PC-9 (cell line): ENCODE results near the gene HDHD5. TPM values are rescaled to one million over a fixed set of nuclear protein-coding genes. Genes with fewer than 3 reads are reported as not detected.

Experiments
- BruUV-seq: library from RNA; stranded (reverse); fragments of 400-500 nt; replicated peaks from 2 replicates; lab custom pipeline; 2021; lab: Mats Ljungman, UMichigan
- CTCF ChIA-PET: fragments of 300-600 bp; sonication (Branson Sonifier 250); formaldehyde crosslinking; loops from one replicate; lab custom pipeline; 2022; ENCODE audit warnings: antibody characterized with exemption; lab: Charles Lee
- POLR2A ChIA-PET: fragments of 300-600 bp; sonication (Branson Sonifier 250); formaldehyde crosslinking; loops from one replicate; lab custom pipeline; 2022; ENCODE audit warnings: antibody characterized with exemption; ENCODE audit not compliant: unreplicated experiment; lab: Charles Lee
- DNase-seq, 2 experiments: peaks; one replicate each; pipeline versions ENCODE4 v3.0.0 to v3.0.0-alpha.2; 2015 to 2022; ENCODE audit warnings: mixed read lengths in 1 of 2
- H2AFZ ChIP-seq: fragments of 200-600 bp; sonication (generic); 2 replicates; pipeline ENCODE4 v1.8.1; 2017; ENCODE audit warnings: antibody characterized with exemption
- H3F3A ChIP-seq: fragments of 200-600 bp; sonication (generic); 2 replicates; pipeline ENCODE4 v1.8.1; 2017; ENCODE audit warnings: antibody characterized with exemption, mild to moderate bottlenecking, low read depth; ENCODE audit not compliant: insufficient read depth
- H3K27ac ChIP-seq: fragments of 200-600 bp; sonication (generic); 2 replicates; pipeline ENCODE4 v1.6.1; 2016; ENCODE audit warnings: mixed run types
- H3K27me3 ChIP-seq: fragments of 200-600 bp; sonication (generic); 2 replicates; pipeline ENCODE4 v1.6.1; 2016; ENCODE audit warnings: low read depth, mixed run types; ENCODE audit not compliant: insufficient read depth
- H3K36me3 ChIP-seq: fragments of 200-600 bp; sonication (generic); 2 replicates; pipeline ENCODE4 v1.6.1; 2016; ENCODE audit warnings: low read depth, mixed run types
- H3K4me1 ChIP-seq: fragments of 200-600 bp; sonication (generic); replicated peaks from 2 replicates; pipeline ENCODE4 v1.6.1; 2016; ENCODE audit warnings: mixed run types; ENCODE audit not compliant: insufficient read depth
- H3K4me2 ChIP-seq: fragments of 200-600 bp; sonication (generic); 2 replicates; pipeline ENCODE4 v1.6.1; 2017; ENCODE audit warnings: mixed run types
- H3K4me3 ChIP-seq: fragments of 200-600 bp; sonication (generic); 2 replicates; pipeline ENCODE4 v1.6.1; 2016; ENCODE audit warnings: mixed run types
- H3K79me2 ChIP-seq: fragments of 200-600 bp; sonication (generic); 2 replicates; pipeline ENCODE4 v1.6.1; 2017; ENCODE audit warnings: low read depth, mixed run types
- H3K9me2 ChIP-seq: fragments of 200-600 bp; sonication (generic); 2 replicates; pipeline ENCODE4 v1.8.1; 2017; ENCODE audit warnings: mild to moderate bottlenecking; ENCODE audit not compliant: insufficient read depth
- H3K9me3 ChIP-seq: fragments of 200-600 bp; sonication (generic); 2 replicates; pipeline ENCODE4 v1.8.1; 2016; ENCODE audit warnings: low read depth; ENCODE audit not compliant: insufficient read depth
- H4K20me1 ChIP-seq: fragments of 200-600 bp; sonication (generic); 2 replicates; pipeline ENCODE4 v1.8.1; 2017; ENCODE audit not compliant: insufficient read depth
- EZH2 ChIP-seq: fragments of 200-600 bp; sonication (generic); IDR thresholded peaks from 2 replicates; pipeline ENCODE4 v1.8.0; 2017; ENCODE audit warnings: antibody characterized with exemption, low read depth
- intact Hi-C: fragments of 100-400 bp; cut with micrococcal nuclease; formaldehyde crosslinking; loops from one replicate; pipeline ENCODE4 v1.10.0; 2022; ENCODE audit not compliant: unreplicated experiment
- total RNA-seq: library from RNA; stranded (reverse); gene quantifications from 2 replicates; pipeline ENCODE4 v1.2.3, GENCODE V29; 2021
- TF ChIP-seq, protein P1 (sequence below): fragments of 200-600 bp; sonication (generic); conservative IDR thresholded peaks from 2 replicates; pipeline ENCODE4 v1.6.1; 2017; ENCODE audit warnings: mixed run types, antibody characterized with exemption, mild to moderate bottlenecking, moderate library complexity

Gene HDHD5
- total RNA-seq, 1 experiment from 2014 or later = 26.5 TPM

DNA sequence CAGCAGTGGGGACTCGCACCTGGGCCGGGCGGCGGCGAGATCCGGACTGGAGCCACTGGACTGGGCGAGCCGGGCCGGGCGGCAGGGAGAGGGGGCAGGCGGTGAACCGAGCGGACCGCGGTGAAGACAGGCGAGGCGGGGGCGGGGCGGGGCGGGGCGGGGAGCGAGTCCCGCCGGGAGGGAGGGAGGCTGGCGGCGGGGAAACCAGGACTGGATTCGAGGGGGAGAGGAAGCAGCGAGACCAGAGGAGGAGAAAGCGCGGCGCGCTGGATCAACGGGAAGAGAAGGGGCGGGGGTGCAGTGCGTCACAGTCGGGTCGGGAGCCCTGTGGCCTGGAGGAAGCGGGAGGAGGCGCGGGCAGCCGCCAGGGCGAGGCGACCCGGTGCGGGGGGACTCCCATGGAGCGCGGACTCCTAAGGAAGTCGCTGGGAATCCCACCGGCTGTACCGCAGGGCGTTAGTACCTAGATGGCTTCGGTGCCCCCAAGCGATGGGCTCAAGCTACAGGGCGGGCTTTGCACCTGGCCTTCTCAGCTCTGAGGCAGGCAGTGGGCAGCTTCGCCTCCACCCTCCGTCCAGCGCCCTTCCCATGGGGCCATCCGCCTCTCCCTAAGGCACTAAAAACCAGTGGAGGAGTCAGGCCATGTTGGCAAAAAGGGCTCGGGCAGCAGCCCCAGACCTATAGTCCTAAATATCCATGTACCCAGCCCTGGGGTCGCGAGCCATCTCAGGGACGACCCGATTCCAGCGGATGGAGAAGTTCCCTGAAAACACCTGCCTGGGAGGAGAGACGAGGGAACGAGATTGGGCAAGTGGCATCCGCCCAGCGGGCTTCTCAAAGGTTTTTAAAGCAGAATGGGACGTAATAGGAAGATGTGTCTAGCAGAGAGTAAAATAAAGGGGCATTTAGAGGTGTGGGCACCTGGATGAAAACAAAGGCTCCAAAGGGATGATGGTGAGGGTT, 37.6 kb downstream of the HDHD5 start, which contains the start of gene TMEM121B:
TMEM121B (minus strand) TSS at position 128 of the 963 bp plus-strand sequence. CDS start 233 bp downstream, outside the sequence.
- no peak within 1 kb of the TSS for H2AFZ ChIP-seq
- no peaks in the 10 kb centered on the region for H3K36me3 ChIP-seq
- H3K79me2 ChIP-seq = no peaks in the 10 kb centered on the region
- H3K27ac ChIP-seq = no peak within 1 kb of the TSS
- H3K4me3 ChIP-seq = no peak within 1 kb of the TSS
- no peak for DNase-seq
- no peak within 1 kb of the TSS for H3K4me2 ChIP-seq
- POLR2A ChIA-PET = no interaction called here
- H4K20me1 ChIP-seq = no peaks in the 10 kb centered on the region
- no TSS peak for BruUV-seq
- no peak for TF ChIP-seq EZH2
- TF ChIP-seq, protein P1, sequence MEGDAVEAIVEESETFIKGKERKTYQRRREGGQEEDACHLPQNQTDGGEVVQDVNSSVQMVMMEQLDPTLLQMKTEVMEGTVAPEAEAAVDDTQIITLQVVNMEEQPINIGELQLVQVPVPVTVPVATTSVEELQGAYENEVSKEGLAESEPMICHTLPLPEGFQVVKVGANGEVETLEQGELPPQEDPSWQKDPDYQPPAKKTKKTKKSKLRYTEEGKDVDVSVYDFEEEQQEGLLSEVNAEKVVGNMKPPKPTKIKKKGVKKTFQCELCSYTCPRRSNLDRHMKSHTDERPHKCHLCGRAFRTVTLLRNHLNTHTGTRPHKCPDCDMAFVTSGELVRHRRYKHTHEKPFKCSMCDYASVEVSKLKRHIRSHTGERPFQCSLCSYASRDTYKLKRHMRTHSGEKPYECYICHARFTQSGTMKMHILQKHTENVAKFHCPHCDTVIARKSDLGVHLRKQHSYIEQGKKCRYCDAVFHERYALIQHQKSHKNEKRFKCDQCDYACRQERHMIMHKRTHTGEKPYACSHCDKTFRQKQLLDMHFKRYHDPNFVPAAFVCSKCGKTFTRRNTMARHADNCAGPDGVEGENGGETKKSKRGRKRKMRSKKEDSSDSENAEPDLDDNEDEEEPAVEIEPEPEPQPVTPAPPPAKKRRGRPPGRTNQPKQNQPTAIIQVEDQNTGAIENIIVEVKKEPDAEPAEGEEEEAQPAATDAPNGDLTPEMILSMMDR = no peak
- intact Hi-C loops = no loop called here
- H3K4me1 ChIP-seq = no peaks in the 10 kb centered on the region
- no peaks in the 10 kb centered on the region for H3F3A ChIP-seq
- H3K27me3 ChIP-seq = no peaks in the 10 kb centered on the region
- no peaks in the 10 kb centered on the region for H3K9me2 ChIP-seq
- H3K9me3 ChIP-seq = no peaks in the 10 kb centered on the region
- CTCF ChIA-PET = no interaction called here

GRCh38 chr22:17120711-17121232, 38.3 kb downstream of the HDHD5 start:
- Histone ChIP-seq H3K9me3 (no peaks in the 10 kb centered on the region), H3K27me3 (no peaks in the 10 kb centered on the region), H3K27ac (no peak overlapping the region), H3K9me2 (no peaks in the 10 kb centered on the region), H3K4me1 (no peaks in the 10 kb centered on the region), H2AFZ (no peak overlapping the region), H3K4me2 (no peak overlapping the region), H3K36me3 (no peaks in the 10 kb centered on the region), H3K79me2 (no peaks in the 10 kb centered on the region), H3K4me3 (no peak overlapping the region), H4K20me1 (no peaks in the 10 kb centered on the region), H3F3A (no peaks in the 10 kb centered on the region)
- BruUV-seq = no TSS peak
- POLR2A ChIA-PET = no interaction called here
- intact Hi-C loops = no loop called here
- CTCF ChIA-PET = no interaction called here
- TF ChIP-seq, protein P1 = no peak
- no peak for TF ChIP-seq EZH2
- DNase-seq = no peak

DNA sequence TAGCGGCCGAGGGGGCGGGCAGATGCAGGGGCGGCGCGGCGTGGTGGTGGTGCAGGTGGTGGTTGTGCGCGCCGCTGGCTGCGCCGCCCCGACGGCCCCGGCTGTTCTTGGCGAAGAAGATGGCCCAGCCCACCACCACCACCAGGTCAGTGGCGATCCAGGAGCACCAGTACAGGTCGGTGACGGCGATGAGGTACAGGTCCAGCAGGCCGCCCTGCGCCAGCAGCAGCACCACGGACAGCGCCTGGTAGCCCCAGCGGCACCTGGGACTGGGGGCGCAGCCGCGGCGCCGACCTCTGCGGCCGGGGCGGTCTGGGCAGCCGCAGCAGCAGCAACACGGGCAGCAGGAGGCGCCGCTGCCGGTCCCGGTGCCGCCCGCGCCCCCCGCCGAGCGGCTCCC, 38.8 kb downstream of the HDHD5 start:
- intact Hi-C loops = no loop called here
- Histone ChIP-seq H3K9me2 (no peaks in the 10 kb centered on the region), H3K4me2 (no peak overlapping the region), H4K20me1 (no peaks in the 10 kb centered on the region), H3K27me3 (no peaks in the 10 kb centered on the region), H3K79me2 (no peaks in the 10 kb centered on the region), H3K27ac (no peak overlapping the region), H3K4me1 (no peaks in the 10 kb centered on the region), H3K36me3 (no peaks in the 10 kb centered on the region), H3K4me3 (no peak overlapping the region), H2AFZ (no peak overlapping the region), H3F3A (no peaks in the 10 kb centered on the region), H3K9me3 (no peaks in the 10 kb centered on the region)
- no TSS peak for BruUV-seq
- ChIA-PET POLR2A (no interaction called here), CTCF (no interaction called here)
- TF ChIP-seq, protein P1 = no peak
- no peak for TF ChIP-seq EZH2
- DNase-seq = peak in 1 of 2 experiments; percentile 5
